Hematopoietic multipotent progenitor cell treated with erythropoietin and hydrocortisone succinate and interleukin-3 and kit ligand, for 6 days (in vitro differentiated cells): ENCODE data around the gene CACNA1C.
A peak's percentile ranks its signal among the peaks of the same experiment; 100 is the strongest.

ENCODE experiments used
- DNase-seq: peaks from one replicate; pipeline ENCODE4 v3.0.0-alpha.2; 2015

Gene CACNA1C

GRCh38 chr12:2613326-2614073, 560.7 kb downstream of the CACNA1C start:
- DNase-seq = no peak

GRCh38 chr12:2614341-2614740, 561.6 kb downstream of the CACNA1C start:
- no peak for DNase-seq

- no peak for DNase-seq
These were observed 563.0 kb downstream of the CACNA1C start for GRCh38 chr12:2615665-2616402.

- peak; percentile 57 for DNase-seq
These were observed 564.0 kb downstream of the CACNA1C start for GRCh38 chr12:2616763-2617162.

GRCh38 chr12:2617365-2617764, 564.6 kb downstream of the CACNA1C start:
- DNase-seq = no peak

GRCh38 chr12:2618291-2618995, 565.7 kb downstream of the CACNA1C start:
- no peak for DNase-seq

GRCh38 chr12:2619136-2619535, 566.3 kb downstream of the CACNA1C start:
- no peak for DNase-seq

- no peak for DNase-seq
These were observed 569.7 kb downstream of the CACNA1C start for GRCh38 chr12:2622460-2622859.

GRCh38 chr12:2623472-2623871, 570.7 kb downstream of the CACNA1C start:
- no peak for DNase-seq

- DNase-seq = peak; percentile 70
These were observed 571.9 kb downstream of the CACNA1C start for GRCh38 chr12:2624543-2625288.

- no peak for DNase-seq
These were observed 572.5 kb downstream of the CACNA1C start for GRCh38 chr12:2625289-2625612.

GRCh38 chr12:2627076-2627834, 574.5 kb downstream of the CACNA1C start:
- DNase-seq = no peak

GRCh38 chr12:2627835-2628191, 575.0 kb downstream of the CACNA1C start:
- DNase-seq = peak; percentile 37

GRCh38 chr12:2628401-2628800, 575.6 kb downstream of the CACNA1C start:
- DNase-seq = no peak

- no peak for DNase-seq
These were observed 576.3 kb downstream of the CACNA1C start for GRCh38 chr12:2629051-2629450.

GRCh38 chr12:2631653-2632350, 579.0 kb downstream of the CACNA1C start:
- no peak for DNase-seq

- DNase-seq = no peak
These were observed 580.5 kb downstream of the CACNA1C start for GRCh38 chr12:2633176-2633824.

GRCh38 chr12:2633825-2634200, 581.0 kb downstream of the CACNA1C start:
- DNase-seq = no peak

- DNase-seq = no peak
These were observed 581.7 kb downstream of the CACNA1C start for GRCh38 chr12:2634471-2634870.

- DNase-seq = no peak
These were observed 584.1 kb downstream of the CACNA1C start for GRCh38 chr12:2636741-2637340.

- no peak for DNase-seq
These were observed 584.6 kb downstream of the CACNA1C start for GRCh38 chr12:2637371-2637770.
